ENCODE measurements around the gene ANKRD28.

The ANKRD28 gene

GRCh38 chr3:15768421-15769255, 29.1 kb downstream of the ANKRD28 start:
- Histone ChIP-seq H3K4me1 (ENCODE audit: control insufficient read depth, insufficient read depth, low read length) (peaks cover 43% of the 10 kb centered on the region), H3K4me3 (ENCODE audit: low read length) (no peak overlapping the region), H3K36me3 (ENCODE audit: control insufficient read depth, insufficient read depth, low read length, severe bottlenecking) (peaks cover 41% of the 10 kb centered on the region), H3K9ac (ENCODE audit: low read length) (peak overlapping the region; percentile 79), H3K9me3 (ENCODE audit: control insufficient read depth, low read length) (no peaks in the 10 kb centered on the region), H3K27me3 (replicated peaks; ENCODE audit: control insufficient read depth, insufficient read depth, low read length) (no peaks in the 10 kb centered on the region)
- DNase-seq (ENCODE audit: low read depth): peak; percentile 94

GRCh38 chr3:15766406-15766805, 31.4 kb downstream of the ANKRD28 start:
- H3K9ac ChIP-seq (ENCODE audit: low read length): peak overlapping the region; percentile 32
- no peaks in the 10 kb centered on the region for H3K9me3 ChIP-seq (ENCODE audit: control insufficient read depth, low read length)
- peaks cover 46% of the 10 kb centered on the region for H3K36me3 ChIP-seq (ENCODE audit: control insufficient read depth, insufficient read depth, low read length, severe bottlenecking)
- no peak for DNase-seq (ENCODE audit: low read depth)
- H3K4me3 ChIP-seq (ENCODE audit: low read length): no peak overlapping the region
- no peaks in the 10 kb centered on the region for H3K27me3 ChIP-seq (replicated peaks; ENCODE audit: control insufficient read depth, insufficient read depth, low read length)
- peaks cover 35% of the 10 kb centered on the region for H3K4me1 ChIP-seq (ENCODE audit: control insufficient read depth, insufficient read depth, low read length)

GRCh38 chr3:15758295-15758694, 39.5 kb downstream of the ANKRD28 start:
- H3K36me3 ChIP-seq (ENCODE audit: control insufficient read depth, insufficient read depth, low read length, severe bottlenecking): peaks cover 80% of the 10 kb centered on the region

GRCh38 chr3:15757824-15758223, 40.0 kb downstream of the ANKRD28 start:
- Histone ChIP-seq H3K9ac (ENCODE audit: low read length) (peak overlapping the region; percentile 20), H3K4me3 (ENCODE audit: low read length) (no peak overlapping the region), H3K4me1 (ENCODE audit: control insufficient read depth, insufficient read depth, low read length) (peaks cover 30% of the 10 kb centered on the region), H3K36me3 (ENCODE audit: control insufficient read depth, insufficient read depth, low read length, severe bottlenecking) (peaks cover 80% of the 10 kb centered on the region), H3K9me3 (ENCODE audit: control insufficient read depth, low read length) (no peaks in the 10 kb centered on the region), H3K27me3 (replicated peaks; ENCODE audit: control insufficient read depth, insufficient read depth, low read length) (no peaks in the 10 kb centered on the region)
- DNase-seq (ENCODE audit: low read depth): no peak

More at GRCh38 chr3:15758295-15758694, 39.5 kb downstream of the ANKRD28 start:
- peaks cover 25% of the 10 kb centered on the region for H3K4me1 ChIP-seq (ENCODE audit: control insufficient read depth, insufficient read depth, low read length)
- peak overlapping the region; percentile 26 for H3K4me3 ChIP-seq (ENCODE audit: low read length)
- peak overlapping the region; percentile 20 for H3K9ac ChIP-seq (ENCODE audit: low read length)
- H3K27me3 ChIP-seq (replicated peaks; ENCODE audit: control insufficient read depth, insufficient read depth, low read length): no peaks in the 10 kb centered on the region
- no peaks in the 10 kb centered on the region for H3K9me3 ChIP-seq (ENCODE audit: control insufficient read depth, low read length)
- no peak for DNase-seq (ENCODE audit: low read depth)

- Histone ChIP-seq H3K4me3 (ENCODE audit: low read length) (no peak overlapping the region), H3K4me1 (ENCODE audit: control insufficient read depth, insufficient read depth, low read length) (peaks cover 34% of the 10 kb centered on the region), H3K36me3 (ENCODE audit: control insufficient read depth, insufficient read depth, low read length, severe bottlenecking) (peaks cover 82% of the 10 kb centered on the region), H3K9ac (ENCODE audit: low read length) (no peak overlapping the region), H3K9me3 (ENCODE audit: control insufficient read depth, low read length) (no peaks in the 10 kb centered on the region), H3K27me3 (replicated peaks; ENCODE audit: control insufficient read depth, insufficient read depth, low read length) (no peaks in the 10 kb centered on the region)
- no peak for DNase-seq (ENCODE audit: low read depth)
These were observed 41.3 kb downstream of the ANKRD28 start for GRCh38 chr3:15756505-15756904.

- Histone ChIP-seq H3K36me3 (ENCODE audit: control insufficient read depth, insufficient read depth, low read length, severe bottlenecking) (peaks cover 82% of the 10 kb centered on the region), H3K9ac (ENCODE audit: low read length) (no peak overlapping the region), H3K27me3 (replicated peaks; ENCODE audit: control insufficient read depth, insufficient read depth, low read length) (no peaks in the 10 kb centered on the region), H3K4me3 (ENCODE audit: low read length) (no peak overlapping the region), H3K4me1 (ENCODE audit: control insufficient read depth, insufficient read depth, low read length) (peaks cover 34% of the 10 kb centered on the region), H3K9me3 (ENCODE audit: control insufficient read depth, low read length) (no peaks in the 10 kb centered on the region)
- DNase-seq (ENCODE audit: low read depth): no peak
These were observed 42.0 kb downstream of the ANKRD28 start for GRCh38 chr3:15755780-15756179.

- peak; percentile 38 for DNase-seq (ENCODE audit: low read depth)
- Histone ChIP-seq H3K9me3 (ENCODE audit: control insufficient read depth, low read length) (no peaks in the 10 kb centered on the region), H3K4me1 (ENCODE audit: control insufficient read depth, insufficient read depth, low read length) (peaks cover 34% of the 10 kb centered on the region), H3K36me3 (ENCODE audit: control insufficient read depth, insufficient read depth, low read length, severe bottlenecking) (peaks cover 83% of the 10 kb centered on the region), H3K27me3 (replicated peaks; ENCODE audit: control insufficient read depth, insufficient read depth, low read length) (no peaks in the 10 kb centered on the region), H3K9ac (ENCODE audit: low read length) (no peak overlapping the region), H3K4me3 (ENCODE audit: low read length) (no peak overlapping the region)
These were observed 42.6 kb downstream of the ANKRD28 start for GRCh38 chr3:15755181-15755580.

- peaks cover 82% of the 10 kb centered on the region for H3K36me3 ChIP-seq (ENCODE audit: control insufficient read depth, insufficient read depth, low read length, severe bottlenecking)
- no peak overlapping the region for H3K9ac ChIP-seq (ENCODE audit: low read length)
- no peaks in the 10 kb centered on the region for H3K27me3 ChIP-seq (replicated peaks; ENCODE audit: control insufficient read depth, insufficient read depth, low read length)
- H3K4me3 ChIP-seq (ENCODE audit: low read length): no peak overlapping the region
- peaks cover 32% of the 10 kb centered on the region for H3K4me1 ChIP-seq (ENCODE audit: control insufficient read depth, insufficient read depth, low read length)
- DNase-seq (ENCODE audit: low read depth): peak; percentile 30
- no peaks in the 10 kb centered on the region for H3K9me3 ChIP-seq (ENCODE audit: control insufficient read depth, low read length)
These were observed 43.7 kb downstream of the ANKRD28 start for GRCh38 chr3:15754047-15754446.

- H3K27me3 ChIP-seq (replicated peaks; ENCODE audit: control insufficient read depth, insufficient read depth, low read length): no peaks in the 10 kb centered on the region
- peaks cover 23% of the 10 kb centered on the region for H3K4me1 ChIP-seq (ENCODE audit: control insufficient read depth, insufficient read depth, low read length)
- no peak overlapping the region for H3K9ac ChIP-seq (ENCODE audit: low read length)
- peaks cover 81% of the 10 kb centered on the region for H3K36me3 ChIP-seq (ENCODE audit: control insufficient read depth, insufficient read depth, low read length, severe bottlenecking)
- no peak for DNase-seq (ENCODE audit: low read depth)
- H3K9me3 ChIP-seq (ENCODE audit: control insufficient read depth, low read length): no peaks in the 10 kb centered on the region
- no peak overlapping the region for H3K4me3 ChIP-seq (ENCODE audit: low read length)
These were observed 44.6 kb downstream of the ANKRD28 start for GRCh38 chr3:15753056-15753710.

GRCh38 chr3:15750879-15751278, 46.9 kb downstream of the ANKRD28 start:
- peaks cover 81% of the 10 kb centered on the region for H3K36me3 ChIP-seq (ENCODE audit: control insufficient read depth, insufficient read depth, low read length, severe bottlenecking)
- DNase-seq (ENCODE audit: low read depth): no peak
- H3K9me3 ChIP-seq (ENCODE audit: control insufficient read depth, low read length): no peaks in the 10 kb centered on the region
- H3K4me3 ChIP-seq (ENCODE audit: low read length): no peak overlapping the region
- H3K4me1 ChIP-seq (ENCODE audit: control insufficient read depth, insufficient read depth, low read length): peaks cover 18% of the 10 kb centered on the region
- H3K9ac ChIP-seq (ENCODE audit: low read length): no peak overlapping the region
- no peaks in the 10 kb centered on the region for H3K27me3 ChIP-seq (replicated peaks; ENCODE audit: control insufficient read depth, insufficient read depth, low read length)

GRCh38 chr3:15750143-15750542, 47.6 kb downstream of the ANKRD28 start:
- no peak overlapping the region for H3K4me3 ChIP-seq (ENCODE audit: low read length)
- H3K36me3 ChIP-seq (ENCODE audit: control insufficient read depth, insufficient read depth, low read length, severe bottlenecking): peaks cover 81% of the 10 kb centered on the region
- H3K9me3 ChIP-seq (ENCODE audit: control insufficient read depth, low read length): no peaks in the 10 kb centered on the region
- DNase-seq (ENCODE audit: low read depth): no peak
- H3K9ac ChIP-seq (ENCODE audit: low read length): no peak overlapping the region
- H3K4me1 ChIP-seq (ENCODE audit: control insufficient read depth, insufficient read depth, low read length): peaks cover 18% of the 10 kb centered on the region
- H3K27me3 ChIP-seq (replicated peaks; ENCODE audit: control insufficient read depth, insufficient read depth, low read length): no peaks in the 10 kb centered on the region
